ENCODE results near the gene HTR2A.

HTR2A gene

GRCh38 chr13:46896341-46897137, at the start of gene HTR2A:
TSS of gene HTR2A (minus strand) at chr13:46897053. CDS start at chr13:46895906, 1,147 bp downstream.
- no peak for DNase-seq (ENCODE audit: low read depth)

DNA sequence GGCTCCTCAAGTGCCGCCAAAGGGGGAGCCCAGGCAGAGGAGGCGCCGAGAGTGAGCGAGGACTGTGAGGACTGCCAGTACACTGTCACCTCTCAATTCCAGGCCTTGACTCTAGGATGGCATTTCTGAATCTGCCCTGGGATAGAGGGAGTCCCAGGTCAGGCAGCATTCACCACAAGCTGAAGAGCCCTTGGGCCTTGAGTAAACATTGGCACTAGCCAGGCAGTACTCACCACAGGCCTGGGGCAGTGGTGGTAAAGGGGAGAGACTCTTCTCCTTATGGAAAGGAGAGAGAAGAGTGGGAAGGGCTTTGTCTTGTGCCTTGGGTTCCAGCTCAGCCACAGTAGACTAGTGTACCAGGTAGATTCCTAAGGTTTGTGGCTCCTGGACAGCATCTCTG, 39.7 kb upstream of the HTR2A start:
- no peak for DNase-seq (ENCODE audit: low read depth)

DNA sequence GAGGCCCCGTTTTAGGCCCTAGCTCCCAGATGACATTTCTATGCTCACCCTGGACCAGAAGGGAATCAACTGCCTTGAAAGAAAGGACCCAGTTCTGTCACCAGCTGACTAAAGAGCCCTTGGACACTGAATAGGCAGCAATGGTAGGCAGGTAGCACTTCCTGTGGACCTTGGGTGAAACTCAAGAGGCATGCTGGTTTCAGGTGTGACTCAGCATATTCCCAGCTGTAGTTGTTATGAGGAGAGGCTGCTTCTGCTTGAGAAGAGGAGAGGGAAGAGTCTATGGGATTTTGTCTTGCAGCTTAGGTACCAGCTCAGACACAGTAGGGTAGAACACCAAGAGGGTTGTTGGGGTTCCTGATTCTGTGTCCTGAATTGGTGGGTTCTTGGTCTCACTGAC, 37.9 kb upstream of the HTR2A start:
- DNase-seq (ENCODE audit: low read depth): no peak

DNA sequence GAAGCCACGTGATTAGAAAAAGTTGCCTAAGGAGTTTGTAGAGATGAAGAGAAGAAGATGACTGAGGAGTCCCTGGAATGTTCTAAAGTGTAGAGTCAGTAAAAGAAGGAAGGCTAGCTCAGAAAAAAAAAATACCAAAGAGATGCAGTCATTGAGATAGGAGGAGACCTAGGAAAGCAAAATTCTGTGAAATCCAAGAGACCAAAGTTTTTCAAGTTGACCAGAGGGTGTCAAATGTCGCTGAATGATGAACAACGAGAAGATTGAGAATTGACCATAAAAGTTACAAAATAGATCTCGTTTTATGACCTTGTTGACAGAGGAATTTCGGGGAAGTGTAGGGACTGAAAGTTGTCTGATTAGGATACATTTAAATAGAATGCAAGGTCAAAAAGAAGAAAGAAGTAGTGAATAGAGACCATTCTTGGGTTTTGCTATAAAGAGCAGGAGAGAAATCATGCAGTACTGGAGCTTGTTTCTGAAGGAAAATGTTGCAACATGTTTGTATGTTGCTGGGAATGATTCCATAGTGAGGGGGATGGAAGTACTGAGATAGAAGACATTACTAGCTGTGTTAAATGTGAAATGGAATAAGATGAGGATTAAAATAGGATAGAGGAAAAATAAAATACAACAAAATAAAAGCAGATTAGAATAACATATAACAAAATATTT, 30.2 kb upstream of the HTR2A start:
- no peak for DNase-seq (ENCODE audit: low read depth)

- DNase-seq (ENCODE audit: low read depth): no peak
Observed at GRCh38 chr13:46925486-46925885, 28.6 kb upstream of the HTR2A start.

- DNase-seq (ENCODE audit: low read depth): no peak
Observed at GRCh38 chr13:46914341-46914740, 17.5 kb upstream of the HTR2A start.

- no peak for DNase-seq (ENCODE audit: low read depth)
Observed at GRCh38 chr13:46913757-46914156, 16.9 kb upstream of the HTR2A start.

- DNase-seq (ENCODE audit: low read depth): no peak
Observed at GRCh38 chr13:46909042-46909441, 12.2 kb upstream of the HTR2A start.

DNA sequence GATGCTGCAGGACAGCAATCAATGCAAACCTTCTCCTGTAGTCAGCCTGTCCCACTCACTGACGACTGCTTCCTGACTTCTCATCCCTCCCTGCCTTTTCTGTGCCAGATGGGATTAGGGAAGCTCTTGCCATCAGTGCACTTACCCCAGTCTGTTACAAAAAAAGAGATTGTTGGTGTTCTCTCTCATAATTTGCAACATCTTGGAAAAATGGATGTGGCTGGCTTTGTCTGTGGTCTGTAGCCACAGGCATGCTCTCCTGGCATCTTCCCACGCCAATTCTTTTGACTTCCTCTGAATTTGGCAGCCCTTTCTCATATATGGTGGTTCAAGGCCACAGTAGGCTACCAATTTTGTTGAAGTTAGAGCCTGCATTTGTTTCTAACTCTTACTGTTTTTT, 11.6 kb upstream of the HTR2A start:
- DNase-seq (ENCODE audit: low read depth): no peak

- DNase-seq (ENCODE audit: low read depth): no peak
Observed at GRCh38 chr13:46906405-46906804, 9.6 kb upstream of the HTR2A start.

- DNase-seq (ENCODE audit: low read depth): no peak
Observed at GRCh38 chr13:46905249-46905648, 8.4 kb upstream of the HTR2A start.

- DNase-seq (ENCODE audit: low read depth): no peak
Observed at GRCh38 chr13:46903748-46904147, 6.9 kb upstream of the HTR2A start.

- DNase-seq (ENCODE audit: low read depth): no peak
Observed at GRCh38 chr13:46901721-46902120, 4.9 kb upstream of the HTR2A start.

GRCh38 chr13:46899801-46900200, 2.9 kb upstream of the HTR2A start:
- no peak for DNase-seq (ENCODE audit: low read depth)

GRCh38 chr13:46895381-46895780, 1.5 kb downstream of the HTR2A start:
- DNase-seq (ENCODE audit: low read depth): no peak

- no peak for DNase-seq (ENCODE audit: low read depth)
Observed at GRCh38 chr13:46894568-46894967, 2.3 kb downstream of the HTR2A start.

DNA sequence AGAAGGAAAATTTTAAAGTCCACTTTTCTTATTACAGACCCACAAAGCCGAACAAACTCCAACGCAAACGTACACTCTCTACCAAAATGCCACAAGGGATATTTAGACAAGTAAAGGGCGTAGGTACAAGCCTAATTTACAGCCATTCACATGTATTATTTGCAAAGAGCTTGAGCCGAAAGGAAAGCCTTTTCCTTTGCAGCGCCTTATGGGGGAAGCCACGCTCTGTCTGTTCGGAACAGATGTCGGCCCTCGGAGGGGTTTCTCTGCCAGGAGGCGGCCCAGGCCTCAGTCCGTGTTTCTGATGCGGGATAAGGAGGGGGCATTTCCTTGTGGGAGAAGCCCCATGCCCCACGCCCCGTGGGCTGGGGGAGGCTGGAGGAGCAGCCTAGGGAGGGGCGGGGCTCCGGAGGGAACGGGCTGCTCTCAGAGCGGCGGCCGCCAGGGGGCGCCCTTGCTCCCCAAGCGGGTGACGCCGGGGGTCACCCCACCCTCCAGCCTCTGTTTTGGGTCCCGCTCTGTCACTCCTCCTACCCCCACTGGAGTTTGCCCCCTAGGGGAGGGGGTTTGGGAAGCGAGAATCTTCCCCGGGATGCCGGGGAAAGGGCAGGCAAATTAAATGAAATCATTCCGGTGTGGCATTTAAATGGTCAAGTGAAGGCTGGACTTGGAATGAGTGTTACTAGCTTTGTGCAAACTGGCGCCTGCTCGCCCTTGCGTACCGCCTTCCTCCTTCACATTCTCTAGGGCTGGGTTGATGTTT, 2.9 kb downstream of the HTR2A start:
- DNase-seq (ENCODE audit: low read depth): peak; percentile 46

DNA sequence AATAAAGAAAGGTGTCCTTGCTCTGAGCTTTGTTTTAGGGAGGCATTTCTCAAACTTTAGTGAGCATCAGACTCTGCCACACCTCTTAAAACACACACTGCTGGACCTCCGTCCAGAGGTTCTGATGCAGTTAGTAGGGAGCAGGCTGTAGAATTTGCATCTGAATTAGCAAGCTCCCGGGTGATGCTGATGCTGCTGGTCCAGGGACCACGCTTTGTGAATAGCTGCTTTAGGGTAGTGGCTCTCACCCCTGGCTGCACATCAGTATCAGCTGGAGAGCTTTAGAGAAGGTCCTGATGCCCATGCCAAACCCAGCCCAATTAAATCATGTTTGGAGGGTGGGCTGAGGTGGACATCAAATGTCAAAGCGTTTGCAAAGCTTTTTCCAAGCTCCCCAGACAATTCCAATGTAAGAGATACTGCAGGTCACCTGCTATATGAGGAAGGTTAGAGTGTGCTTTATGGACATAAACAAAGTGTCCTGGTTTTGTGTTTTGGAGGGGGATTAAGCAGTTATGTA, 3.6 kb downstream of the HTR2A start:
- DNase-seq (ENCODE audit: low read depth): no peak

DNA sequence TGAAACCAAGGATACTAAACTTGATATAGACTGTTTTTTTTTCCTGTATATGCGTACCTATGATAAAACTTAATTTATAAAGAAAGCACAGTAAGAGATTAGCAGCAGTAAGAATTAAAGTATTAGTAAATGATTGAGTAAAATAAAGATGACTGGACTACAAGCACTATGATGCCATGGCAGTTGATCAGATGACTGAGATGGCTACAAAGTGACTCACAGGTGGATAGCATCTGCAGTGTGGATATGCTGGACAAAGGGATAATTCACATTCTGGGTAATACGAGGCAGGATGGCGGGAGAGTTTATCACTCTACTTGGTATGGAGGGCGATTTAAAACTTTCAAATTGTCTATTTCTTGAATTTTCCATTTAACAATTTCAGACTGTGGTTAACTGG, 11.8 kb downstream of the HTR2A start:
- DNase-seq (ENCODE audit: low read depth): no peak

DNA sequence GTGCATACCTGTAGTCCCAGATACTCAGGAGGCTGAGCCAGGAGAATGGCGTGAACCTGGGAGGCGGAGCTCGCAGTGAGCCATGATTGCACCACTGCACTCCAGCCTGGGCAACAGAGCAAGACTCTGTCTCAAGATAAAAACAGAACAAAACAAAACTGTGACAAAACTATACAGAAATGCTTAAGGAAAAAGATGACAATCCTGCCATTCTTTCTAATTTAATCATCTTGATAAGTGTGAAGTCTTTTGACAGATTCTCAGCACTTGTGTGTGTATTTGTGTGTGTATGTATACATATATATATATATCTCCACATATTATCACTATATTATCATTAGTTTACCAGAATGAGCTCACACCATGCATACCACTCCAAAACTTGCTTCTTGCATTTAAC, 12.3 kb downstream of the HTR2A start:
- DNase-seq (ENCODE audit: low read depth): no peak

DNA sequence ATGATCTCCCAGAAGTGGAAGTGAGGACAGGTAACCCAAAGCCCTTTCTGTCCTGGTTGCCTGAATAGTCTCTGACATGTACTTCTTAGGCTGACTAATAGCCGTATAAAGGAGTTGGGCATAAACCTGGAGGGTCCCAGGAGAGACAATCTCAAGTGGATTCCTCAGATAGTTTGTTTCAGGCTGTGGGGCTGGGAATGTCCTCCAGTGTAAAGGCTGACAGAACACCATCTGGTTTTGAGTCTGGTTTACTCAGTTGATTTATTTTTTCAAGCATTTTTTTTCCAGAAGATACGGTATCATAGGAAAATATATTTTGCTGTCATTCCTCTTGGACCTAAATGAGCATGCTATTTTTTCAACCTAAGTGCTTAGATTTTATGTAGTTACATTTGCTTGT, 15.2 kb downstream of the HTR2A start:
- no peak for DNase-seq (ENCODE audit: low read depth)

- DNase-seq (ENCODE audit: low read depth): no peak
Observed at GRCh38 chr13:46874006-46874405, 22.8 kb downstream of the HTR2A start.

DNA sequence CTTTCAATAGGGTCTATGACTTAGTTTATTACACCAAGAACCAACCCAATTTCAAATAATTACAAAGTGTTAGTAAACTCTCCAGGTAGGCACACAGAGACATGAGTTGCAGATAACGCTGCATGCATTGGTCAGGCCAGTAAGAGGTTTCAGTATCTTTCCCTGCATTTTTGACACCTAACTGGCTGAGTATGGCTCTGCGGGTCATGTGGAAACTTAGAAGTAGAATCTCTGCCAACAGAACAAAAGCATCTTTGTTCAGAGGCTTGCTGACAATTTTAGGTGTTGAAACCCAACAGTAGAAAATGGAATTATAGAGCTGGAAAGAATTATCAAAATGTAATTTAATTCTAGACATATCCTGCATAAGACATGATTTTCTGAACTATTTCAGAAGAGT, 25.3 kb downstream of the HTR2A start:
- no peak for DNase-seq (ENCODE audit: low read depth)

Data from activated gamma-delta T cell treated with anti-CD3 and anti-CD28 coated beads, Interleukin-2, amount 50 U/mL, for 16 hours (primary cell).